Neural cell (in vitro differentiated cells): Measurements from ENCODE around the gene PTPRN2. TPM values are rescaled to one million over a fixed set of nuclear protein-coding genes. Genes with fewer than 3 reads are reported as not detected.

Experiments used
- H2AFZ ChIP-seq: fragments of 200-600, 300-800 bp; sonication (generic), shearing (Covaris generic); 2 replicates; pipeline ENCODE4 v1.6.0; 2014; ENCODE audit warnings: low read depth, mild to moderate bottlenecking, antibody characterized with exemption, low read length, moderate library complexity
- H3F3A ChIP-seq: fragments of 200-600 bp; shearing (Covaris generic); 2 replicates; pipeline ENCODE4 v1.6.1; 2016; ENCODE audit warnings: mild to moderate bottlenecking, moderate library complexity, mixed read lengths, antibody characterized with exemption, low read length; ENCODE audit not compliant: insufficient read depth, poor library complexity, severe bottlenecking
- H3K27ac ChIP-seq: fragments of 200-600, 300-800 bp; sonication (generic), shearing (Covaris generic); 2 replicates; pipeline ENCODE4 v1.5.1; 2014; ENCODE audit warnings: mild to moderate bottlenecking, low read length, moderate library complexity
- H3K27me3 ChIP-seq: fragments of 300-800, 200-600 bp; sonication (generic), shearing (Covaris generic); 2 replicates; pipeline ENCODE4 v1.6.0; 2014; ENCODE audit warnings: mild to moderate bottlenecking, low read depth, low read length, moderate library complexity; ENCODE audit not compliant: insufficient read depth
- H3K36me3 ChIP-seq: fragments of 300-800, 200-600 bp; sonication (generic), shearing (Covaris generic); 2 replicates; pipeline ENCODE4 v1.5.1; 2014; ENCODE audit warnings: mild to moderate bottlenecking, antibody characterized with exemption, low read length, moderate library complexity; ENCODE audit not compliant: insufficient read depth
- H3K4me2 ChIP-seq: fragments of 300-800, 200-600 bp; sonication (generic), shearing (Covaris generic); 2 replicates; pipeline ENCODE4 v1.6.0; 2014; ENCODE audit warnings: mild to moderate bottlenecking, low read length
- H3K4me3 ChIP-seq: fragments of 300-800, 200-600 bp; sonication (generic), shearing (Covaris generic); 2 replicates; pipeline ENCODE4 v1.5.1; 2014; ENCODE audit warnings: mild to moderate bottlenecking, low read length, moderate library complexity
- H3K79me2 ChIP-seq: fragments of 200-600 bp; shearing (Covaris generic); replicated peaks from 2 replicates; pipeline ENCODE4 v1.6.0; 2014; ENCODE audit warnings: mild to moderate bottlenecking, low read length, moderate library complexity; ENCODE audit not compliant: insufficient read depth
- H3K9ac ChIP-seq: fragments of 300-800, 200-600 bp; sonication (generic), shearing (Covaris generic); 2 replicates; pipeline ENCODE4 v1.6.1; 2016; ENCODE audit warnings: mild to moderate bottlenecking, low read length, mixed read lengths
- H3K9me2 ChIP-seq: fragments of 200-600 bp; shearing (Covaris generic); 2 replicates; pipeline ENCODE4 v1.6.1; 2016; ENCODE audit warnings: mild to moderate bottlenecking, low read length, mixed read lengths; ENCODE audit not compliant: insufficient read depth
- H3K9me3 ChIP-seq: fragments of 200-600, 300-800 bp; sonication (generic), shearing (Covaris generic); 2 replicates; pipeline ENCODE4 v1.6.1; 2016; ENCODE audit warnings: mild to moderate bottlenecking, mixed run types, low read length, moderate library complexity, mixed read lengths
- H4K20me1 ChIP-seq: fragments of 200-600 bp; shearing (Covaris generic); 2 replicates; pipeline ENCODE4 v1.6.1; 2016; ENCODE audit warnings: mild to moderate bottlenecking, mixed run types; ENCODE audit not compliant: insufficient read depth
- EP300 ChIP-seq: fragments of 450-650 bp; conservative IDR thresholded peaks from 2 replicates; pipeline ENCODE4 v1.6.1; 2014; ENCODE audit warnings: antibody characterized with exemption, mild to moderate bottlenecking, moderate library complexity; ENCODE audit not compliant: poor library complexity, severe bottlenecking
- EZH2 ChIP-seq: fragments of 200-600, 300-800 bp; shearing (Covaris generic), sonication (generic); IDR thresholded peaks from 2 replicates; pipeline ENCODE4 v1.6.1; 2014; ENCODE audit warnings: antibody characterized with exemption, low read length, borderline replicate concordance, mild to moderate bottlenecking; ENCODE audit not compliant: insufficient read depth, poor library complexity, severe bottlenecking
- MXI1 ChIP-seq: fragments of 450-650 bp; conservative IDR thresholded peaks from 2 replicates; pipeline ENCODE4 v1.6.1; 2014; ENCODE audit warnings: antibody characterized with exemption, mild to moderate bottlenecking; ENCODE audit not compliant: poor library complexity, severe bottlenecking
- POLR2AphosphoS5 ChIP-seq: IDR thresholded peaks from 2 replicates; pipeline ENCODE4 v1.6.1; 2012
- RAD21 ChIP-seq: fragments of 450-650 bp; conservative IDR thresholded peaks from 2 replicates; pipeline ENCODE4 v1.6.1; 2014; ENCODE audit warnings: antibody characterized with exemption, mild to moderate bottlenecking, moderate library complexity
- SMC3 ChIP-seq: fragments of 450-650 bp; conservative IDR thresholded peaks from 2 replicates; pipeline ENCODE4 v1.6.1; 2014; ENCODE audit warnings: antibody characterized with exemption, mild to moderate bottlenecking, moderate library complexity; ENCODE audit not compliant: poor library complexity
- TAF1 ChIP-seq: IDR thresholded peaks from 2 replicates; pipeline ENCODE4 v1.6.1; 2012; ENCODE audit warnings: low read depth
- polyA plus RNA-seq: library from polyadenylated mRNA; depleted of rRNA; stranded (reverse); fragments of >200 nt; gene quantifications from 2 replicates; pipeline ENCODE4 v1.2.3, GENCODE V29; 2014
- TF ChIP-seq, protein P1 (sequence below): IDR thresholded peaks from 2 replicates; pipeline ENCODE4 v1.6.1; 2012; ENCODE audit warnings: borderline replicate concordance
- TF ChIP-seq, protein P2 (sequence below): fragments of 450-650 bp; IDR thresholded peaks from 2 replicates; pipeline ENCODE4 v1.5.1; 2014; ENCODE audit warnings: antibody characterized with exemption, mild to moderate bottlenecking, moderate library complexity; ENCODE audit not compliant: poor library complexity, severe bottlenecking

Gene PTPRN2
- polyA plus RNA-seq, 1 donor from 2014 or later, result 31.0 TPM

DNA sequence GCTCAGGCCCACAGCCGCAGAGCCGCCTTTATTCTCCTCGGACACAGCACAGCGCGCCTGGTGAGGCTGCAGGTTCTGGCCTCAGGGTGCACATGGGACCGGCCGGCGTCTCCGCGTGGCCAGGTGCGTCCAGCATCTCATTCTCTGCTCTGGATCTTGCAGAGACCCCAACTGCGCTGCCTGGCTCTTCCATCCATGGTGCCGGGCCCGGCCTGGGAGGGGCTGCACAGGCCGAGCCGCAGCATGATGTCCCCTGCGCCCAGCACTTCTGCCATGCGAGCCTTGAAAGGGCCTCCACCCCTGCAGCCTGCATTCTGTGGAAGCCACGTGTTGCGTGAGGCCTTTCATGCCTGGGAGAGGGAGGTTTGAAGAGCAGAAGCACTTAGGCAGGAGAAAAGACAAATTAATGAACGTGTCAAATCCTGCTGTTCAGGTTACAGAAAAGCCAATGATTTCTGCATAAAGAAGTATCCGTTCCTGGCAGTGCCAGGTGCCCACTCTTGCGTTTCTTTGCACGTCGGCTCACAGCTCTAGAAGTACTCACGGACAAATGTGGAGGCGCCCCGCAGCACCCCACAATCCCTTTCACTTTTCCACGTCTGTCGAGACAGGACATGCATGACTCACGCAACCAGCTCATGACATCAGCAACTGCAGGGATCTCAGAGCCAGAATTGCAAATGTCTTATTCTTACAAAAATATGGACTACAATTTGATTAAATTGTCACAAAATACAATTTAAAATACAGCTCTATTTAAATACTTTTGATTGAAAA, 679.4 kb downstream of the PTPRN2 start:
- peaks cover 3% of the 10 kb centered on the region for H3F3A ChIP-seq
- H3K9me3 ChIP-seq, result no peaks in the 10 kb centered on the region
- no peaks in the 10 kb centered on the region for H3K27me3 ChIP-seq
- peak overlapping the region; percentile 29 for H3K4me3 ChIP-seq
- peak overlapping the region; percentile 74 for H3K27ac ChIP-seq
- no peak overlapping the region for H2AFZ ChIP-seq
- no peaks in the 10 kb centered on the region for H4K20me1 ChIP-seq
- H3K9me2 ChIP-seq, result no peaks in the 10 kb centered on the region
- TF ChIP-seq POLR2AphosphoS5 (peak; percentile 47), MXI1 (peak; percentile 51), SMC3 (no peak), RAD21 (peak; percentile 25), EZH2 (no peak), EP300 (peak; percentile 69)
- TF ChIP-seq, protein P1, sequence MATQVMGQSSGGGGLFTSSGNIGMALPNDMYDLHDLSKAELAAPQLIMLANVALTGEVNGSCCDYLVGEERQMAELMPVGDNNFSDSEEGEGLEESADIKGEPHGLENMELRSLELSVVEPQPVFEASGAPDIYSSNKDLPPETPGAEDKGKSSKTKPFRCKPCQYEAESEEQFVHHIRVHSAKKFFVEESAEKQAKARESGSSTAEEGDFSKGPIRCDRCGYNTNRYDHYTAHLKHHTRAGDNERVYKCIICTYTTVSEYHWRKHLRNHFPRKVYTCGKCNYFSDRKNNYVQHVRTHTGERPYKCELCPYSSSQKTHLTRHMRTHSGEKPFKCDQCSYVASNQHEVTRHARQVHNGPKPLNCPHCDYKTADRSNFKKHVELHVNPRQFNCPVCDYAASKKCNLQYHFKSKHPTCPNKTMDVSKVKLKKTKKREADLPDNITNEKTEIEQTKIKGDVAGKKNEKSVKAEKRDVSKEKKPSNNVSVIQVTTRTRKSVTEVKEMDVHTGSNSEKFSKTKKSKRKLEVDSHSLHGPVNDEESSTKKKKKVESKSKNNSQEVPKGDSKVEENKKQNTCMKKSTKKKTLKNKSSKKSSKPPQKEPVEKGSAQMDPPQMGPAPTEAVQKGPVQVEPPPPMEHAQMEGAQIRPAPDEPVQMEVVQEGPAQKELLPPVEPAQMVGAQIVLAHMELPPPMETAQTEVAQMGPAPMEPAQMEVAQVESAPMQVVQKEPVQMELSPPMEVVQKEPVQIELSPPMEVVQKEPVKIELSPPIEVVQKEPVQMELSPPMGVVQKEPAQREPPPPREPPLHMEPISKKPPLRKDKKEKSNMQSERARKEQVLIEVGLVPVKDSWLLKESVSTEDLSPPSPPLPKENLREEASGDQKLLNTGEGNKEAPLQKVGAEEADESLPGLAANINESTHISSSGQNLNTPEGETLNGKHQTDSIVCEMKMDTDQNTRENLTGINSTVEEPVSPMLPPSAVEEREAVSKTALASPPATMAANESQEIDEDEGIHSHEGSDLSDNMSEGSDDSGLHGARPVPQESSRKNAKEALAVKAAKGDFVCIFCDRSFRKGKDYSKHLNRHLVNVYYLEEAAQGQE, result no peak
- no peak overlapping the region for H3K4me2 ChIP-seq
- H3K9ac ChIP-seq, result peak overlapping the region; percentile 42
- no peaks in the 10 kb centered on the region for H3K79me2 ChIP-seq
- no peaks in the 10 kb centered on the region for H3K36me3 ChIP-seq

DNA sequence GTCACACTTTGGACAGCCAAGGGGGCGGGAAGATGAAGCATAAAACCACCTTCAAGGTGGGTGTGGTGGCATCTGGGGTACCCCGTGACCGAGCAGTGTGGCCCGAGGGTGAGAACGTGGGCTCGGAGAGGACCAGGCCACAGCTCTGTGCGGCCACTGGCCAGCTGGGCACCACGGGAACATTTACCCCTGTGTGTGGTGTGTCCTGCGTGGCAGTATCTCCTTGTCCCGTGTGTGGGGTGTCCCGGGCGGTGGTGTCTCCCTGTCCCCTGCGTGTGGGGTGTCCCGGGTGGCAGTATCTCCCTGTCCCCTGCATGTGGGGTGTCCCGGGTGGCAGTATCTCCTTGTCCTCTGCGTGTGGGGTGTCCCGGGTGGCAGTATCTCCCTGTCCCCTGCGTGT, 680.5 kb downstream of the PTPRN2 start:
- Histone ChIP-seq H3K4me3 (no peak overlapping the region), H3K4me2 (no peak overlapping the region), H3F3A (peaks cover 3% of the 10 kb centered on the region), H4K20me1 (no peaks in the 10 kb centered on the region), H3K36me3 (no peaks in the 10 kb centered on the region), H3K27me3 (no peaks in the 10 kb centered on the region), H3K79me2 (no peaks in the 10 kb centered on the region), H3K9ac (no peak overlapping the region), H2AFZ (no peak overlapping the region), H3K9me2 (no peaks in the 10 kb centered on the region), H3K9me3 (no peaks in the 10 kb centered on the region), H3K27ac (no peak overlapping the region)
- TF ChIP-seq SMC3 (no peak), EP300 (no peak), EZH2 (no peak), MXI1 (no peak), RAD21 (no peak), TAF1 (no peak), POLR2AphosphoS5 (no peak)
- TF ChIP-seq, protein P1, result no peak
- TF ChIP-seq, protein P2, sequence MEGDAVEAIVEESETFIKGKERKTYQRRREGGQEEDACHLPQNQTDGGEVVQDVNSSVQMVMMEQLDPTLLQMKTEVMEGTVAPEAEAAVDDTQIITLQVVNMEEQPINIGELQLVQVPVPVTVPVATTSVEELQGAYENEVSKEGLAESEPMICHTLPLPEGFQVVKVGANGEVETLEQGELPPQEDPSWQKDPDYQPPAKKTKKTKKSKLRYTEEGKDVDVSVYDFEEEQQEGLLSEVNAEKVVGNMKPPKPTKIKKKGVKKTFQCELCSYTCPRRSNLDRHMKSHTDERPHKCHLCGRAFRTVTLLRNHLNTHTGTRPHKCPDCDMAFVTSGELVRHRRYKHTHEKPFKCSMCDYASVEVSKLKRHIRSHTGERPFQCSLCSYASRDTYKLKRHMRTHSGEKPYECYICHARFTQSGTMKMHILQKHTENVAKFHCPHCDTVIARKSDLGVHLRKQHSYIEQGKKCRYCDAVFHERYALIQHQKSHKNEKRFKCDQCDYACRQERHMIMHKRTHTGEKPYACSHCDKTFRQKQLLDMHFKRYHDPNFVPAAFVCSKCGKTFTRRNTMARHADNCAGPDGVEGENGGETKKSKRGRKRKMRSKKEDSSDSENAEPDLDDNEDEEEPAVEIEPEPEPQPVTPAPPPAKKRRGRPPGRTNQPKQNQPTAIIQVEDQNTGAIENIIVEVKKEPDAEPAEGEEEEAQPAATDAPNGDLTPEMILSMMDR, result no peak
